Activated naive CD8-positive, alpha-beta T cell treated with anti-CD3 and anti-CD28 coated beads for 36 hours (primary cell): ENCODE measurements around the gene MAD1L1. TPM values are rescaled to one million over a fixed set of nuclear protein-coding genes. Genes with fewer than 3 reads are reported as not detected.

ENCODE experiments used
- DNase-seq: peaks from one replicate; pipeline ENCODE4 v3.0.0; 2021
- H3K27ac Mint-ChIP-seq: one replicate; pipeline ENCODE4 v1.8.0; 2022; ENCODE audit warnings: mild to moderate bottlenecking, moderate library complexity, mixed read lengths
- H3K27me3 Mint-ChIP-seq: one replicate; pipeline ENCODE4 v1.8.0; 2022; ENCODE audit warnings: mild to moderate bottlenecking, mixed read lengths
- H3K36me3 Mint-ChIP-seq: one replicate; pipeline ENCODE4 v1.8.0; 2021; ENCODE audit warnings: mild to moderate bottlenecking, mixed read lengths
- H3K4me1 Mint-ChIP-seq: one replicate; pipeline ENCODE4 v1.8.0; 2021; ENCODE audit warnings: mixed read lengths
- H3K4me3 Mint-ChIP-seq: one replicate; pipeline ENCODE4 v1.8.0; 2022; ENCODE audit warnings: mild to moderate bottlenecking, moderate library complexity, mixed read lengths
- H3K9me3 Mint-ChIP-seq: one replicate; pipeline ENCODE4 v1.8.0; 2022; ENCODE audit warnings: mixed read lengths
- total RNA-seq, 2 experiments: library from RNA; stranded (reverse); gene quantifications; one replicate each; pipeline ENCODE4 v1.2.3, GENCODE V29; 2021

MAD1L1 gene
- total RNA-seq, 2 experiments from 2014 or later: 36.5 to 37.8 TPM

GRCh38 chr7:1856161-1856887 lies 376.4 kb downstream of the MAD1L1 start:
- Mint-ChIP-seq H3K4me3 (no peak overlapping the region), H3K36me3 (no peaks in the 10 kb centered on the region), H3K27ac (no peak overlapping the region), H3K9me3 (no peaks in the 10 kb centered on the region), H3K4me1 (peaks cover 17% of the 10 kb centered on the region), H3K27me3 (no peaks in the 10 kb centered on the region)
- no peak for DNase-seq

GRCh38 chr7:1855725-1856160 lies 377.0 kb downstream of the MAD1L1 start:
- Mint-ChIP-seq H3K4me3 (no peak overlapping the region), H3K27ac (no peak overlapping the region), H3K36me3 (no peaks in the 10 kb centered on the region), H3K27me3 (no peaks in the 10 kb centered on the region), H3K9me3 (no peaks in the 10 kb centered on the region), H3K4me1 (peaks cover 17% of the 10 kb centered on the region)
- DNase-seq: no peak

- Mint-ChIP-seq H3K27ac (no peak overlapping the region), H3K27me3 (no peaks in the 10 kb centered on the region), H3K4me3 (no peak overlapping the region), H3K4me1 (peaks cover 17% of the 10 kb centered on the region), H3K36me3 (no peaks in the 10 kb centered on the region), H3K9me3 (no peaks in the 10 kb centered on the region)
- no peak for DNase-seq
Measured at GRCh38 chr7:1854866-1855724, 377.6 kb downstream of the MAD1L1 start.

- no peak for DNase-seq
- no peak overlapping the region for H3K4me3 Mint-ChIP-seq
- H3K36me3 Mint-ChIP-seq: no peaks in the 10 kb centered on the region
- H3K27me3 Mint-ChIP-seq: no peaks in the 10 kb centered on the region
- peaks cover 17% of the 10 kb centered on the region for H3K4me1 Mint-ChIP-seq
- H3K9me3 Mint-ChIP-seq: no peaks in the 10 kb centered on the region
- no peak overlapping the region for H3K27ac Mint-ChIP-seq
Measured at GRCh38 chr7:1853986-1854865, 378.5 kb downstream of the MAD1L1 start.

GRCh38 chr7:1853431-1853985 lies 379.2 kb downstream of the MAD1L1 start:
- H3K27me3 Mint-ChIP-seq: no peaks in the 10 kb centered on the region
- peaks cover 17% of the 10 kb centered on the region for H3K4me1 Mint-ChIP-seq
- H3K9me3 Mint-ChIP-seq: no peaks in the 10 kb centered on the region
- no peak overlapping the region for H3K27ac Mint-ChIP-seq
- no peak for DNase-seq
- no peaks in the 10 kb centered on the region for H3K36me3 Mint-ChIP-seq
- H3K4me3 Mint-ChIP-seq: no peak overlapping the region

- H3K4me1 Mint-ChIP-seq: peaks cover 17% of the 10 kb centered on the region
- no peaks in the 10 kb centered on the region for H3K36me3 Mint-ChIP-seq
- H3K27ac Mint-ChIP-seq: no peak overlapping the region
- no peak for DNase-seq
- H3K9me3 Mint-ChIP-seq: no peaks in the 10 kb centered on the region
- H3K4me3 Mint-ChIP-seq: no peak overlapping the region
- H3K27me3 Mint-ChIP-seq: no peaks in the 10 kb centered on the region
Measured at GRCh38 chr7:1852517-1853430, 380.0 kb downstream of the MAD1L1 start.

- DNase-seq: no peak
Measured at GRCh38 chr7:1851721-1852516, 380.8 kb downstream of the MAD1L1 start.

GRCh38 chr7:1850976-1851571 lies 381.7 kb downstream of the MAD1L1 start:
- no peaks in the 10 kb centered on the region for H3K36me3 Mint-ChIP-seq
- no peaks in the 10 kb centered on the region for H3K9me3 Mint-ChIP-seq
- peaks cover 16% of the 10 kb centered on the region for H3K4me1 Mint-ChIP-seq
- no peak for DNase-seq
- no peak overlapping the region for H3K27ac Mint-ChIP-seq
- H3K4me3 Mint-ChIP-seq: no peak overlapping the region
- H3K27me3 Mint-ChIP-seq: no peaks in the 10 kb centered on the region

More at GRCh38 chr7:1851721-1852516, 380.8 kb downstream of the MAD1L1 start:
- Mint-ChIP-seq H3K27me3 (no peaks in the 10 kb centered on the region), H3K27ac (no peak overlapping the region), H3K4me3 (no peak overlapping the region), H3K36me3 (no peaks in the 10 kb centered on the region), H3K4me1 (peaks cover 17% of the 10 kb centered on the region), H3K9me3 (no peaks in the 10 kb centered on the region)

GRCh38 chr7:1850111-1850975 lies 382.4 kb downstream of the MAD1L1 start:
- no peaks in the 10 kb centered on the region for H3K27me3 Mint-ChIP-seq
- peaks cover 9% of the 10 kb centered on the region for H3K4me1 Mint-ChIP-seq
- DNase-seq: no peak
- no peaks in the 10 kb centered on the region for H3K36me3 Mint-ChIP-seq
- H3K4me3 Mint-ChIP-seq: no peak overlapping the region
- H3K9me3 Mint-ChIP-seq: no peaks in the 10 kb centered on the region
- no peak overlapping the region for H3K27ac Mint-ChIP-seq

- DNase-seq: no peak
- Mint-ChIP-seq H3K36me3 (no peaks in the 10 kb centered on the region), H3K4me1 (peaks cover 2% of the 10 kb centered on the region), H3K4me3 (no peak overlapping the region), H3K27ac (no peak overlapping the region), H3K9me3 (no peaks in the 10 kb centered on the region), H3K27me3 (no peaks in the 10 kb centered on the region)
Measured at GRCh38 chr7:1849351-1850041, 383.2 kb downstream of the MAD1L1 start.

GRCh38 chr7:1848911-1849311 lies 383.8 kb downstream of the MAD1L1 start:
- Mint-ChIP-seq H3K4me1 (peaks cover 1% of the 10 kb centered on the region), H3K27me3 (no peaks in the 10 kb centered on the region), H3K9me3 (no peaks in the 10 kb centered on the region), H3K36me3 (no peaks in the 10 kb centered on the region), H3K27ac (no peak overlapping the region), H3K4me3 (no peak overlapping the region)
- no peak for DNase-seq
